Stimulated activated CD4-positive, alpha-beta T cell treated with anti-CD3 and anti-CD28 coated beads, Interleukin-1b, Interleukin-23, amount 100 ng/mL, for 4 hours (primary cell): ENCODE results near the gene CHST11.

Source experiments
- DNase-seq, 2 donors: peaks; one replicate each; pipeline ENCODE4 v3.0.0-alpha.2; 2020; ENCODE audit warnings: low read depth in 2 of 2

The CHST11 gene

GRCh38 chr12:104460041-104460719, 3.4 kb downstream of the CHST11 start:
- no peak for DNase-seq

GRCh38 chr12:104460973-104461698, 4.4 kb downstream of the CHST11 start:
- DNase-seq: no peak

- DNase-seq: no peak
Observed at GRCh38 chr12:104462325-104462724, 5.6 kb downstream of the CHST11 start.

GRCh38 chr12:104462931-104463339, 6.2 kb downstream of the CHST11 start:
- no peak for DNase-seq

- DNase-seq: no peak
Observed at GRCh38 chr12:104463368-104463767, 6.6 kb downstream of the CHST11 start.

- no peak for DNase-seq
Observed at GRCh38 chr12:104464899-104465298, 8.2 kb downstream of the CHST11 start.

GRCh38 chr12:104466709-104467345, 10.1 kb downstream of the CHST11 start:
- no peak for DNase-seq

GRCh38 chr12:104467346-104467837, 10.6 kb downstream of the CHST11 start:
- DNase-seq: no peak

GRCh38 chr12:104468371-104468770, 11.6 kb downstream of the CHST11 start:
- DNase-seq: no peak

- no peak for DNase-seq
Observed at GRCh38 chr12:104469066-104469465, 12.3 kb downstream of the CHST11 start.

GRCh38 chr12:104469523-104469922, 12.8 kb downstream of the CHST11 start:
- no peak for DNase-seq

GRCh38 chr12:104470521-104470920, 13.8 kb downstream of the CHST11 start:
- no peak for DNase-seq

GRCh38 chr12:104471336-104471735, 14.6 kb downstream of the CHST11 start:
- no peak for DNase-seq

- no peak for DNase-seq
Observed at GRCh38 chr12:104472748-104473147, 16.0 kb downstream of the CHST11 start.

GRCh38 chr12:104473374-104473983, 16.7 kb downstream of the CHST11 start:
- DNase-seq: no peak

GRCh38 chr12:104475271-104475670, 18.5 kb downstream of the CHST11 start:
- no peak for DNase-seq

- DNase-seq: no peak
Observed at GRCh38 chr12:104477510-104478390, 21.0 kb downstream of the CHST11 start.

GRCh38 chr12:104478396-104479122, 21.8 kb downstream of the CHST11 start:
- DNase-seq: no peak

GRCh38 chr12:104479123-104479662, 22.4 kb downstream of the CHST11 start:
- DNase-seq: no peak

GRCh38 chr12:104480012-104480411, 23.3 kb downstream of the CHST11 start:
- DNase-seq: no peak
